Adipocyte (in vitro differentiated cells): ENCODE measurements around the gene TMEM121B.

Source experiments
- DNase-seq: peaks from one replicate; pipeline ENCODE4 v3.0.0-alpha.2; 2015; ENCODE audit warnings: low read depth
- H3K27me3 ChIP-seq: replicated peaks from 2 replicates; pipeline ENCODE4 v1.7.0; 2013; ENCODE audit warnings: mild to moderate bottlenecking, low read length, moderate library complexity; ENCODE audit not compliant: control insufficient read depth, insufficient read depth
- H3K36me3 ChIP-seq: 2 replicates; pipeline ENCODE4 v1.7.0; 2013; ENCODE audit warnings: low read length, mild to moderate bottlenecking, moderate library complexity; ENCODE audit not compliant: control insufficient read depth, insufficient read depth, severe bottlenecking
- H3K4me1 ChIP-seq: 2 replicates; pipeline ENCODE4 v1.7.0; 2013; ENCODE audit warnings: mild to moderate bottlenecking, low read length, moderate library complexity; ENCODE audit not compliant: control insufficient read depth, insufficient read depth
- H3K4me3 ChIP-seq: 2 replicates; pipeline ENCODE4 v1.7.0; 2013; ENCODE audit warnings: mild to moderate bottlenecking, low read length, moderate library complexity
- H3K9ac ChIP-seq: 2 replicates; pipeline ENCODE4 v1.7.0; 2013; ENCODE audit warnings: mild to moderate bottlenecking, low read length, moderate library complexity
- H3K9me3 ChIP-seq: 2 replicates; pipeline ENCODE4 v1.7.0; 2013; ENCODE audit warnings: mild to moderate bottlenecking, low read length, moderate library complexity; ENCODE audit not compliant: control insufficient read depth

TMEM121B gene

DNA sequence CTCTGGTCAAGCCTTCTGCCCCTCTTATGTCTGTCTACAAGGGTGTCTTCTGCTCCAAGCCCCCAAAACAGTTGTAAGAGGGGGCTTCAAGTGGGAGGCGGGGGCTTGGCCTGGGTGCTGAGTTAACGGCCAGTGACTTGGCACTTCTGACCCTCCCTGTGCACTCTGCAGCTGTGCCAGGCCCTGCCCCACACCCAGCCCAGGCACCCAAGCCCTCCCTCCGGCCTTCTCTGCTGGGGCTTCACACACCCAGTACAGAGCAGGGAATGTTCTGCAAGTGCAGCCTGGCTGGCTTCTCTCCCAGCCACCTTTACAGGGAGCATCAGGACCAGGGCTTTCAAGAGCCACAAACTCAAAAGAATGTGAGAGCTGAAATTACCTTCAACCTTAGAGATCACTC is 3.8 kb downstream of the TMEM121B start:
- no peak overlapping the region for H3K4me3 ChIP-seq
- DNase-seq, result no peak
- no peaks in the 10 kb centered on the region for H3K36me3 ChIP-seq

DNA sequence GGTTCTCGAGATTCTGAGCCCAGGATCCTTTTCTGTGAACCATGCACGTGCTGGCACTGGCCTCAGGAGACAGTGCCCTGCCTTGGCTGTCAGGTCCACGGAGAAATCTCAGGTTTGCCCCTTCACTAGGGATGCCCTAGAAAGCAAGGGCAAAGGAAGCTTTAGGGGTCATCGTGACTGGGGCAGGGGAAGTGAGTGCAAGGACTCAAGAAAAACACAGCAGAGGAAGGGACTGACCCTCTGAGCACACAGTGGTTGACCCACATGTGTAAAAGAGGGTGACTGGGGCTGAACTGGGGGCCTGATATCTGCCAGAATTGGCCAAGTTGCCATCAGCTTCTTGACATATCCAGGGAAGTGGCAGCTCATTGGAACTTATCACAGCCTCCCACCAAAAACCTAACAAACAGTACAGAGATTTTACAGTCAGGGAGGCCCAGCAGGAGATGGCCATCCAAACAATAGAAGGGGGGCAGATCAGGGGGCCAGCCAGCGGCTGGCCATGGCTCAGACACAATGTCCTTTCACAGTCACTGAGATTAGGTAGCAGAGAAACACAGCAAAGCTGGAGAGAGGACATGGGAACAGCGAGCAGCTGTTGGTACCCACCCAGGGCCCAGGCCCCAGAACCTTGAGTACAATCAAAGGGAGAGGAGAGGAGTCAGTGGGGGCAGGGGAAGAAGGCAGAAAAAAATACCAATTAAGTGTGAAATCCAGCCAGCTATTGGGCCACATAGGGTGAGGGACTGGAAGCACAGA is 4.4 kb downstream of the TMEM121B start:
- Histone ChIP-seq H3K27me3 (peaks cover 32% of the 10 kb centered on the region), H3K36me3 (no peaks in the 10 kb centered on the region), H3K9me3 (no peaks in the 10 kb centered on the region), H3K4me1 (peaks cover 5% of the 10 kb centered on the region), H3K9ac (no peak overlapping the region), H3K4me3 (no peak overlapping the region)
- DNase-seq, result no peak

More for the DNA sequence above, 3.8 kb downstream of the TMEM121B start:
- Histone ChIP-seq H3K9me3 (no peaks in the 10 kb centered on the region), H3K4me1 (peaks cover 5% of the 10 kb centered on the region), H3K27me3 (peaks cover 38% of the 10 kb centered on the region), H3K9ac (no peak overlapping the region)

DNA sequence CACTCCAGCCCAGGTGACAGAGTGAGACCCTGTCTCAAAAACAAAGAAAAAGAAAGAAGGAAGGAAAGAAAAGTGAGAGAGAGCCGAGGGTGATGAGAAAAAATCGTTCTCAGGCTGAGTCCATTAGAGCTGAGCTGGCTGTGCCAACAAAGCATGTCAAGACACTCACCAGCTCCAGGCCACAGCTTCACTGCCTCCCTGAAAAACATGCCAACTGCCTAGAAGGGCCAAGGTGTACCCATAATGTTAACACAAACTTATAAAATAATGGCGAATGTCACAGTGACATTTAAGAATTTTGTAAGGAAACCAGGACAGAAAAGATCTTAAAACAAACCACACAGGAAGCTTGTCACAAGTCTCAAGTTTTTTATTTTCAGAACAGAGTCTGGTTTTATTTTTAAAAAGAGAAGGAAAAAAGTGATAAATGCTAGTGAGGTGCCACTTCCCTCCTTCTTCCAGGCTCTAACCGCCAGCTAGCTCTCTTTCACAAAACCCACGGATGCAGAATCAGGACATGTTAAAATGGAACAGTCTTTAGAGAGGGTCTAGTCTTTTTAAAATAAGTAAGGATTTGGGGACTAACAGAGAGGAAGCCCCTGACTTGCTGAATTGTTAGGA is 5.1 kb downstream of the TMEM121B start:
- DNase-seq, result no peak
- Histone ChIP-seq H3K36me3 (no peaks in the 10 kb centered on the region), H3K9me3 (no peaks in the 10 kb centered on the region), H3K27me3 (peaks cover 29% of the 10 kb centered on the region), H3K4me1 (no peaks in the 10 kb centered on the region), H3K9ac (no peak overlapping the region), H3K4me3 (no peak overlapping the region)

DNA sequence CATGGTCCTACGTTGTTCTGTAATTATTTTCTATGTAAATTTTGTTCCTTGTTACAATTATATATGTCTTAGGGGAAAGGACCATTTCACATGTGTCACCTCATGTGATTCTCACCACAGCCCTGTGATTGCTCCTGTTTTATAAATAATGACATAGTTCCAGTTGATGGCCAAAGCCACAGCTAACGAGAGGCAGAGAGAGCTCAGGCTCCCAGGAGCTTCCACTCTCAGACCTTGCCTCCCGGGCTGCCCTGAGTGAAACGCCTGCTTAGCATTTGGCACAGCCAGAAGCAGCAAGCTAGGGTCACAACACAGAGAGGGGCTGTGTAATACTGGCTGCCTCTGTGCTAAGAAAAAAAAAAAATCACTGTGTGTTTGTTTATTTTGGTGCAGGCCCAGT is 5.9 kb downstream of the TMEM121B start:
- no peak for DNase-seq
- Histone ChIP-seq H3K27me3 (peaks cover 29% of the 10 kb centered on the region), H3K9ac (no peak overlapping the region), H3K9me3 (no peaks in the 10 kb centered on the region), H3K36me3 (no peaks in the 10 kb centered on the region), H3K4me3 (no peak overlapping the region), H3K4me1 (no peaks in the 10 kb centered on the region)

DNA sequence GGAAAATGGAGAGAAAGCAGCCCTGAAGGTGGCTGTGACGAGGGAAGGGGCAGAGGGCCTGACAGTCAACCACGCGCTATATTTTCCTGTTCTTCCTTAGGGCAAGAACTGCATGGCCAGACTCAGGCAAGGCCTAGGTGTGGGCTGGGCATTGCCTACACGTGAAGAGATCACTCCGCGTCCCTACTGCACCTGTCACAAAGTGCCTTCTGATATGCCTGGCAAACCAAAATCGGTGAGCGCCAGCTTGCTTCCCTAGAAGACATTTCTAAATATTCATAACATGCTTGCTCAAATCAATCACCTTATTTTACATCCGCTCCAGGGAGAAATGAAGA is 6.3 kb downstream of the TMEM121B start:
- no peaks in the 10 kb centered on the region for H3K9me3 ChIP-seq
- H3K4me3 ChIP-seq, result no peak overlapping the region
- H3K27me3 ChIP-seq, result peaks cover 29% of the 10 kb centered on the region
- H3K4me1 ChIP-seq, result no peaks in the 10 kb centered on the region
- DNase-seq, result no peak
- peaks cover 2% of the 10 kb centered on the region for H3K36me3 ChIP-seq
- no peak overlapping the region for H3K9ac ChIP-seq

DNA sequence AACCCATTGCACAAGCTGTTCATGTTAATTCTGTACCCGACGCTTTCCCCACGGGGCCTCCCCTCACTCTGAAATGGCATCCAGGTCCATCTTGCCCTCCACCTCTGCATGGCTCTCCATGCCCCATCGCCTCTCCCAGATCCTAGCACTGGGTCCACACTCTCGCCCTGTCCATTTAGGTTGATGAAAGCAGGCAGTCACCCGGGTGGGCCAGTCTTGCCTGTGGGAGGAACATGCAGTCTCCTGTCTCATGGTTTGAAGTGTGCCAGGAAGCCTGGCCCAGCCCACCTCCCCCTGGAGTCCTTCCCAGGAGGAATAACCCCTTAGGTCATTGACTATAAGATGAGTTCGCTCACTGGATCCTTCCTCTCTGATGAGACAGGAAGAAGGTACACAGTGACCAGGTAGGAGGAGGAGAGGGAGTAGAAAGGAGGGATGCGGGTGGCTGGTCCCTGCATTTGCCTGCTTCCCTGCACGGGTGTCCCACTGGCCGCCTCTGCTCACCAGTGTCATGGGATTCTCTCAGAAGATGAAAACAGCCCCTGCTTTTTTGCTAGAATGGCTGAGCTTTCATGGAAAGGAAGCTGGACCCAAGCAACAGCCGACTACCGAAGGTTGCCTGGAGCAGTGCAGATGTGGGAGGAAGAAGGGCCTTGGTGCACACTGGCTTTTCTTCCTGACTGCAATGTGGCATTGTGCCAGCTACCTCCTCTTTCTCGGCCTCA is 6.8 kb downstream of the TMEM121B start:
- Histone ChIP-seq H3K27me3 (peaks cover 23% of the 10 kb centered on the region), H3K9ac (no peak overlapping the region), H3K4me1 (no peaks in the 10 kb centered on the region), H3K36me3 (peaks cover 8% of the 10 kb centered on the region), H3K4me3 (no peak overlapping the region), H3K9me3 (no peaks in the 10 kb centered on the region)
- no peak for DNase-seq

DNA sequence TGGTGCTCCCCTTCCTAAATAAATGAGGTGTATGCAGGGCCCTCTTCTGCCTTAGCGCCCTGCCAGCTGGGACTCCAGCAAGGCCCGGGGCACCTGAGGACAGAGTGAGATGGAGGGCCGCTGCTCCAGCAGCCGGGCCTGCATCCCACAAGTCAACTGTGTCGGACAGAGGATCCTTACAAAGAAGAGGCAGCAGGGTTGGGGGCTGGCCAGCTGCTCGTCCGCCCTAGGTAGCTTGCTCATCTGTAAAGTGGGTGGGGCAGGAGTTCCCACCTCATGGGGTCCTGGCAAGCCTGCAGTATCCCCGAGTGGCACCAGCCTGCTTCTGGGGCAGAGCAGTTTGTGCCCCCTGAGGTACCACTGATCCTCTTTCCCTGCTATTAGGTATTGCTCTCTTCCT is 7.6 kb downstream of the TMEM121B start:
- no peak for DNase-seq
- Histone ChIP-seq H3K27me3 (peaks cover 16% of the 10 kb centered on the region), H3K4me3 (no peak overlapping the region), H3K9me3 (no peaks in the 10 kb centered on the region), H3K9ac (no peak overlapping the region), H3K36me3 (peaks cover 15% of the 10 kb centered on the region), H3K4me1 (no peaks in the 10 kb centered on the region)

DNA sequence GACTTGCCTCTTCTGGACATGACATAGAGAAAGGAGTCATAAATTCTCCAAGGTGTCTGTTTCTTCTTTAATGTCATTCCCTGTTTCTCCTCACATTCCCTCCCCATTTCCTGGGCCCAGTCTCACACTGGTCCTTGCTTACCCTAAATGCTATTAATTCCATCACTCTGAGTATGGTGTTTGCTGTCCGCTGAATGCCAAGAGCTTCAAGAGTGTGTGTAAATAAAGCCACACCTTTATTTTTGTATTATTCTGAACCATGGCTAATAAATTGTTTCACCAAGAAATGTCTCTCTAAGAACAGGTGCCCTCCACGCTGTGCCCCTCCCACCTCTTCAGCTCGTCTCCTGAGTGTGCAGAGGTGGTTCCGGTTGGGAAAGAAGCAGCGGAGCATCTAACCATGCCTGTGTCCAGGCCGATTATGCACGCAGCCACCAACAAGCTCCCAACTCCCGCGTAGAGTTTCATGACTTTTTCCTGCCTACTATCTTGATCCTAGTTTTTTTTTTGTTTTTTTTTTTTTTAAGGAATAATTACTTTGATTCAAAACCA is 8.6 kb downstream of the TMEM121B start:
- no peak for DNase-seq
- H3K9ac ChIP-seq, result no peak overlapping the region
- peaks cover 25% of the 10 kb centered on the region for H3K36me3 ChIP-seq
- no peaks in the 10 kb centered on the region for H3K9me3 ChIP-seq
- peaks cover 6% of the 10 kb centered on the region for H3K27me3 ChIP-seq
- no peaks in the 10 kb centered on the region for H3K4me1 ChIP-seq
- no peak overlapping the region for H3K4me3 ChIP-seq

DNA sequence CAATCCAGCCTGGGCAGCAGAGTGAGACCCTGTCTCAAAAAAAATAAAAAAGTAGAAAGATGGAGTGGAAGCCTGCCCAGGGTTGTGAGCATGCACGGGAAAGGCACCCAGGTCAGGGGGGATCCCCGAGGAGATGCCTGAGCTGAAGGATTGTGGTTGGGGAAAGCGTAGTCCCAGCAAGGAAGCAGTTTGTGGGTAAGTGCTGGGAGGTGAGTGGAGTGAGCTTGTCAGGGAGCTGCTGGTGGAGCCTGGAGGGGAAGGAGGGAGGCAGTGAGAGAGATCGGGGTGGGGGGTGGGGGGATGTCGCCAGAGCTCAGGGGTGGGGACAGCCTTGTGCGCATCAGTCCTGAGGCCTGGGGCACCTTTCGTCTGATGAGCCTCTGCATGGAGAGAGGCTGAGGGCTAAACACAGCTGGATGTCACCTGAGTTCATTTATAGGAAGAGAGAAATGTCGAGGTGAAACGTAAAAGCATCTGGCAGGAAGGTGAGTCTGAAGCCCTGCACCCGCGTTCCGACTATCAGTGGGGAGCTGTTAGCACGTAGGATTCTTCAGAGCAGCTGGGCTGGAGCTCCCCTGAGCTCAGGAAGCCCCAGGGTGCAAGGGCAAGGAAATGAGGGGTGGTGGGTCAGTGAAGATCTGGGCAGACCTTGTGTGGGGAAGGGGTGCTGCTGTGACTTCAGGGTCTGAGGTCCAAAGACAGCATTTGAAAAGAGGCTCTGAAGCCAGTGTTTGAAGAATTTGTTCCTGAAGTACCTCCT is 10.2 kb downstream of the TMEM121B start:
- Histone ChIP-seq H3K4me1 (no peaks in the 10 kb centered on the region), H3K9ac (no peak overlapping the region), H3K9me3 (no peaks in the 10 kb centered on the region), H3K4me3 (no peak overlapping the region), H3K36me3 (peaks cover 41% of the 10 kb centered on the region), H3K27me3 (no peaks in the 10 kb centered on the region)
- no peak for DNase-seq

DNA sequence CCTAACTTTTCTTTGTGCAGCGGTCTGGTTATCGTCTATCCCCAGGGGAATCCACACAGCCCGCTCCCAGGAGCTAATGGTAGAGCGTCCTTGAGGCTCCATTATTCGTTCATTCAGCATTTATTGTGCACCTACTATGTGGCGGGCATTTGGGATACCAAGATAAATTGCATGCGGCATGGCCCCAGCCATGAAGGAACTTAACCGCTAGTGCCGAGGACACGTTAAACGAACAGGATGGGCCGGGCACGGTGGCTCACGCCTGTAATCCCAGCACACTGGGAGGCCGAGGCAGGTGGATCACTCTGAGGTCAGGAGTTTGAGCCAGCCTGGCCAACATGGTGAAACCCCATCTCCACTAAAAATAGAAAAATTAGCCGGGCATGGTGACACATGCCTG is 11.2 kb downstream of the TMEM121B start:
- DNase-seq, result no peak
- Histone ChIP-seq H3K4me3 (no peak overlapping the region), H3K9me3 (no peaks in the 10 kb centered on the region)

More for the DNA sequence above, 11.2 kb downstream of the TMEM121B start:
- no peaks in the 10 kb centered on the region for H3K4me1 ChIP-seq
- H3K27me3 ChIP-seq, result no peaks in the 10 kb centered on the region
- H3K36me3 ChIP-seq, result peaks cover 51% of the 10 kb centered on the region
- no peak overlapping the region for H3K9ac ChIP-seq
